Stimulated activated CD4-positive, alpha-beta T cell treated with anti-CD3 and anti-CD28 coated beads, Interleukin-4, amount 100 ng/mL, for 1 hour (primary cell): ENCODE data around the gene RNF175.
"Not testable (repeated sequence)": the region's sequence is repeated elsewhere in the genome, so short reads cannot be mapped to it uniquely, and the experiment has no call there.

ENCODE experiments used
- DNase-seq: peaks from one replicate; pipeline ENCODE4 v3.0.0-alpha.2; 2020

RNF175 gene

DNA sequence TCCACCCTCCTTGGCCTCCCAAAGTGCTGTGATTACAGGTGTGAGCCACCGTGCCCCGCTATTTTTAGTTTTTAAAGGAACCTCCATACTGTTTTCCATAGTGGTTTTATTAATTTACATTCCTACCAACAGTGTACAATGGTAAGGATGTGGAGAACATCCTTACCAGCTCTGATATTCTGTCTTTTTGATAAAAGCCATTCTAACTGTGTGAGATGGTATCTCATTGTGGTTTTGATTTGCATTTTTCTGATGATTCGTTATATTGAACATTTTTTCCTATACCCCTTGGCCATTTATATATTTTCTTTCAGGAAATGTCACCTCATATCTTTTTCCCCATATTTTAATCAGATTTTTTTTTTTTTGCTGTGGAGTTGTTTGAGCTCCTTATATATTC, 90.0 kb downstream of the RNF175 start:
- no peak for DNase-seq

DNA sequence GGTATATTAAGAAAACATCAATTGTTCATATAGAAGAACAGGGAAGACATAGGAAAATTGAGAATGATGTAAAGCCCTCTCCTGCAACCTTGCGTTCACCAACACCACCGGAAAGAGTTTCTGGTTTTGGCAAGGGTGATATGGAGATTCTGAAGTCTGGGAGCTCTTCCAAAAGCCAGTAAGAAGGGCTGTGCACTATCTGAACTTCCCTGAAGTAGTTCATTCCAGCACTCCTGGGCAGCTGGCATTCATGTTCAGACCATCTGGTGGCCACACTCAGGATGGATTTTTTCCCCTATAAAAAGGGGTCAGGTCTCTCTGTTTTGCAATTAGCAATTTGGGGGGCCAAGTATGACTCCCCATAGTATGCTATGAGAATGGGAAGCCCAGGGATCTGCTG, 91.2 kb downstream of the RNF175 start:
- DNase-seq: no peak

DNA sequence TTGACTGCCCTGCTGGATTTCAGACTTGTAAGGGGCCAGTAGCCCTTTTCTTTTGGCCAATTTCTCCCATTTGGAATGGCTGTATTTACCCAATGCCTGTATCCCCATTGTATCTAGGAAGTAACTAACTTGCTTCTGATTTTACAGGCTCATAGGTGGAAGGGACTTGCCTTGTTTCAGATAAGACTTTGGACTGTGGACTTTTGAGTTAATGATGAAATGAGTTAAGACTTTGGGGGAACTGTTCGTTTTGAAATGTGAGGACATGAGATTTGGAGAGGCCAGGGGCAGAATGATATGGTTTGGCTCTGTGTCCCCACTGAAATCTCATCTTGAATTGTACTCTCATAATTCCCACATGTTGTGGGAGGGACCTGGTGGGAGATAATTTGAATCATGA, 93.3 kb downstream of the RNF175 start:
- not testable (repeated sequence) for DNase-seq

DNA sequence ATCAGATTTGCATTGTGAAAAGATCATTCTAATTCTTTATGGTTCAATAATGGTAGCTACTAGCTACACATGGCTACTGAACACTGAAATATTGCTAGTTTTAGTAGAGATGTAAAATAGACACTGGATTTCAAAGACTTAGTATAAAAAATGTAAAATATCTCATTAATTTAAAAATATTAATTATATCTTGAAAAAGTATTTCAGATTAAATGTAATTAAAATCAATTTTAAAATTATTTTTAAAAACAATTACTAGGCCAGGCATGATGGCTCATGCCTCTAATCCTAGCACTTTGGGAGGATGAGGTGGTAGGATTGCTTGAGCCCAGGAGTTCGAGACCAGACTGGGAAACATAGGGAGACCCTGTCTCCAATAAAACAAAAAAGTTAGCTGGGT, 96.2 kb downstream of the RNF175 start:
- no peak for DNase-seq

DNA sequence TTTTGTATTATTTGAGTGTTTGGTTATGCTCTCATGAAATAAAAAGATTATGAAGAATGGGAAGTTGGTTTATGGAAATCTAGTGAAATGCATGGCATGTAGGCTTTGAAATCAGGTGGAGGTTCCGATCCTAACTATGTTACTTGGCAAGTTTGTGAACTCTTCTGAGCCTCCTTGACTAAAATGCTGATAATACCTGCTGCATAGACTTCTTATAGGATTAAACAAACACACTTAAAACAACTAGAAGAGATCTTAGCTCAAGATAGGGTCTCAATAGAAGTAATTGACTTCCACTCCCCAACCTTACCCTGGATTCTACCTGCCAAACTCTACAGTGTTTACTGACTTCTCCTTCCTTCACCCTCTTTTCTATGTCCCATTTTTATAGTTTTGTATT, 97.9 kb downstream of the RNF175 start:
- no peak for DNase-seq

DNA sequence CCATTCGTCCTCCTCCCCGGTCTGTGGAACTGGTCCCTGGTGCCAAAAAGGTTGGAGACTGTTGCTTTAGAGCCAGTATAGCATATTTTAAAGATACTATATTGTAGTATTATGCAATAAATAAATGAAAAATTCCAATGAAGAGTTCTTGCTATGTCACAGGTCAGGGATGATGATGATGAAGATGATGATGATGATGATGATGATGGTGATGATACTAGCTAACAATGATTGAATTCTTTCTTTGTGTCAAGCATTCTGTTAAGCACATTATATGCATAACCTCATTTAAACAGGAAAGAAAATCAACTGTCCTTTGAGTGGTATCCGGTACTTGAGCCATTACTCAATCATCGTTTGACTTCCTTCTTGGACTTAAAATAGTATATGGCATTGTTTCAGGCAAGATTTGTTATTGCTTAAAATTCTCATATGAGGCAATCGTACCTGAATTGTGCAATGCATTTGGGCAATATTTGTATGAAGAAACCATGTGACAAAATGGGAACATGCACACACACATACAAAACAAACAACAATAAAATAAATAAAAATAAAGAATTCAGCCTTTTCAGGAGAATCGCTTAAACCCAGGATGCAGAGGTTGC, 98.5 kb downstream of the RNF175 start:
- no peak for DNase-seq
